OCI-M1 (cell line): Measurements from ENCODE around the gene GALNT16.
"Not testable (repeated sequence)": the region's sequence is repeated elsewhere in the genome, so short reads cannot be mapped to it uniquely, and the experiment has no call there.

Source experiments
- DNase-seq: peaks from one replicate; lab custom pipeline; 2025; lab: John Stamatoyannopoulos, UW

Gene GALNT16

DNA sequence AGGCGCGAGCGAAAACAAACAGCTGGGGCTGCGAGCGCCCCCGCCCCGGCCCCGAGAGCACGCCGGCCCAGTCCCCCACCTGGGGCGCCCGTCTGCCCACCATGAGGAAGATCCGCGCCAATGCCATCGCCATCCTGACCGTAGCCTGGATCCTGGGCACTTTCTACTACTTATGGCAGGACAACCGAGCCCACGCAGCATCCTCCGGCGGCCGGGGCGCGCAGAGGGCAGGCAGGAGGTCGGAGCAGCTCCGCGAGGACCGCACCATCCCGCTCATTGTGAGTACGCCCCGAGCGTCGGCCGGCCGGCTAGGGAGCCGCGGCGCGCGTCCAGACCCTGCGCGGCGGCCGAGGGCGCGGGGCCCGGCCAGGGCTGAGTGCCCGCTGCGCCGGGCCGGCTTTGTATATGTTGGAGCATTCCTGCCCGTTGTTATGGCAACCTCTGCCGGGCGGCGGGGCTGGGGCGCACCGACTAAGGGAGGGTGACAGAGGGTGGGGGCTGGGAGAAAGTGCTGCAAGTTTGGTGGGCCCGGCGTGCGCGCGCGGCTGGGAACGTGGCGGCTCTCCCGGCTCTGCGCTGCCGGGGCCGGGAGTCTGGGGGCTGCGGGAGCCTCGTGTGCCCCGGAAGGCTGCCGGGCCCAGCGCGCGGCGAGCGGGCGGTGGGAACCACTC lies 367 bp downstream of the GALNT16 start:
- no peak for DNase-seq

DNA sequence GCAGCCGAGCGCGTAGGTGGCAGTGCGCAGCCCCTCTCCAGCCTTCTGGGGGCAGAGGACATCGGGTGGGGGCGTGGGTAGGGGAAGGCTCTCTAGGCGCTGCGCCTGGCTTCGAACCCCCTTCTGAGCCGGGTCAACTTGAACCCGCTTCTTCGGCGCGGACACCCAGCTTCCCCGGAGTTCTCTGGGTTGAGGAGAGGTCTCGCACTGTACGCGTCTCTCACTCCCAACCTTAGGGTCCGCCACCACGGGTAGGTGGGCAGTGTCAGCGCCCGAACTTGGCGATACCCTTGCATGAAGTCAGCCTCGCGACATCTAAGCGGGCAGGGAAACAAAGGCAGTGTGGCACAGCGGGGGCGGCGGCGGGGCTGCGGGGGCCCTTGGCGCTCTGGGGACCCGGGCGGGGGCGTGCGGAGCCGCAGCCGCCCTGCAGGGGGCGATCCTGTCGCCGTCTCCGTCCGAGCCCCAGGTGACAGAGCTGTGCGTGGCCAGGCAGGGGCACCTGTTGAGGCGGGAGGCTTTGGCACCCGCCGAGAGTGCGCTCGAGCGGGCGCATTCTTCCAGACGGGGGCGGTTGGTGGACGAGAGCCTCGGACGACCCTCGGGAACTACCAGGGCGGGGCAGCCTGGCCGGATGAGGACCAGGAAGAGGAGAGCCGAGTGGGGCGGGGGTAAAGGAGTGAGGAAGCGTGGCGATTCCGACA lies 1.1 kb downstream of the GALNT16 start:
- DNase-seq: no peak

GRCh38 chr14:69261761-69262331 lies 1.9 kb downstream of the GALNT16 start:
- no peak for DNase-seq

DNA sequence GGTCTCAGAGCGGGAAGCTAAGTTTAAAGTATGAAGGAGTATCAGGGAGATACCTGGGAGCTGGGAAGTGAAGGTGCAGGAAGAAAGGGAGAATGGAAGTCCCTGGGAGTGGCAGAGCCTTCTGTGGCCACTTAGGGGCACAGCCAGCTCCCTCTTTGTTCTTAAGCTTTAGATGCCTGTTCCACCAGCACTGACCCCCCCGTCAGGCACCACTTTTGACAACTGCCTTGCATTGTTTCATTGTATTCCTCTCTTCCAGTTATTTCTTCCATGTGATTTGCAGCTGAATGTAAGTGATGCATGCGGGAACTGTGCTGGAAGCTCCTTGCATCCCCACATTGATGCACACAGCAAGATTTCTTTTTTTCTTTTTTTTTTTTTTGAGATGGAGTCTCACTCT lies 2.6 kb downstream of the GALNT16 start:
- DNase-seq: no peak

DNA sequence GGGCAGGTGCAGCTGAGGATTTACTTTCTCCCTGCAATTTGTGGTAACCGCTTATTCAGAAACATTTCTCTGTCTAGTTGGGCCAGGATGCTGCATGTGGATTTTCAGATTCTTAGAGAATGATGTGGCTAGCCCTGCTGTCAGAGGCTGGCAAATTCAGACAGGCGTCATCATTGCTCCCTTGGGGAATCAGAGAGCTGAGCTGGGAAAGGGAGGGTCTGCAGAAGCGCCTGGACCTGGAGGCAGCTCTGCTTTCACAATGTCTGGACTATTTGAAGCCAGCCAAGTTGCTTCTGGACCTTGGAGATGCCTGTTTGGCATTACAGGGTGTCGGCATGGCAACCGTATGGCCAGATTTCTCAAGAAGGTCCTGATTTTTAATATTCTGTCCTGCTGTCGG lies 3.4 kb downstream of the GALNT16 start:
- DNase-seq: no peak

DNA sequence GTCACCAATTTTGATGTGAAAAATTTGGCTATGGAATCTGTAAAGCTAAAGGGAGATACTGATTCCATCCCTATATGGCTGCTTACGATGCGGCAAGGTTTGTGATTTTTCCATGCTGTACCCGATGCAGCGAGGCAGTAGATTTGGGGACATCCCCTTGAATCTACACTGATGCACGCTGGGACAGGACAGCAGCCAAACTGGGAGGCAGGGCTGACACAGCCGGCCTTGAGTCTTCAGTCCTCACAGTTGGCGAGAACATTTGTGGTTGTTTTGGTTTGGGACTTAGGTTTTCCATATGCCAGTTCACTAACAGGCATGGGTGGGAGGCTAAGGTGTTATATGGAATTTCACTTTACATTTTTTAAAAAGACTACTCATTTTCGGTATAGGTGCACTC lies 3.8 kb downstream of the GALNT16 start:
- DNase-seq: no peak

- no peak for DNase-seq
Measured at GRCh38 chr14:69266572-69267345, 6.8 kb downstream of the GALNT16 start.

DNA sequence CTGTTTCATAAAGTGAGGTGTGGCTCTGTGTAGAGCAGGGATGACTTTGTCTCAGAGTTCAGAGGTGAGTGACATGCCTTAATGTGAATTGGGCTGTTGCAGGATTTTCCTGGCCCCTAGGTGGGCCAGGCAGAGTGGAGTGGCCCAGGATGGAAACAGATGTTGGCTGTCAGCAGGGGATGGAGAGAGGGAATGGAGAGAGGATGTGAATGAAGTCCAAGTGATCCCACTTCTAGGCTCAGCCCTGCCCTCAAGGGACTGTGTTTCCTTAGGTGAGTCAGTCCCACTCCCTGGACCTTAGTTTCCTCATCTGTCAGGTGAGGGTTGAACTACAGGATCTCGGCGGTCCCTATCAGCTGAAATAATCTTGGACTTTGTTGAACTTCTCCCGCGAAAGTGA lies 7.5 kb downstream of the GALNT16 start:
- no peak for DNase-seq

DNA sequence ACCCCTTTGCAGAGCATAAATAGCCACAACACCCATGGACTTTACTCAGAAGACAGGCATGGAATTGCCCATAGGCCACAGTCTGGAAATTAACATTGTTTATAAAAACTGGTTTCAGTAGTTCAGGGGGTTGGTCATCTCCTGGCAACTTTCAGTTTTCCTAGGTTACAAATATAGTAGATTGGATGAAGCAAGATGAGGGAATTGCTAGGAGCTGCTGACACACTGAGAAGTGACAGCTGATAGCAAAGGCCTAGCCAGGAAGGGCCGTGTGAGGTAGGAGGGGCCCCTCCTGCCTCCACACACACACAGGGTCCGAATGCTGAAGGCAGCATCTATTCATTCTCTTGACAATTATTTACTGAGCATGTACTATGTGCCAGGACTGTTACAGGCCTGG lies 8.3 kb downstream of the GALNT16 start:
- DNase-seq: no peak

- DNase-seq: no peak
Measured at GRCh38 chr14:69268763-69269162, 8.8 kb downstream of the GALNT16 start.

GRCh38 chr14:69269381-69269780 lies 9.4 kb downstream of the GALNT16 start:
- no peak for DNase-seq

DNA sequence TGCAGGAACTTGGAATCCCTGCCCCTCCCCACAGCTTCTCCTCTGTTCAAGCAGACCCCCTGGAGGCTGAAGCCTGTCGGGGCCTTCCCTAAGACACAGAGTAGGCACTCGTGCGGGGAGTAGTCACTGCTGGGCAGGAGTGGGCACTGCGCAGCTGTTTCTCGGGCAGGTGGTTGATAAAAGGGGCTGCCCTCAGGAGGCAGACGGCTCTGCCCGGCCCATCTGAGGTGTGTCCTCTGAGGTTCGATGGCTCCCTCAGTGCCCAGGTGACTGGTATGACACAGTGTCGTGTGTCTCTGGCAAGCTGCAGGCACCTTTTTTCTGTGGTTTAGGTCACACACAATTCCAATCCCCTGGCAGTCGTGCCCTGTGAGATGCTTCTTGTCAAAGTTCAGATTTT lies 10.1 kb downstream of the GALNT16 start:
- no peak for DNase-seq

GRCh38 chr14:69270795-69271708 lies 11.1 kb downstream of the GALNT16 start:
- DNase-seq: no peak

GRCh38 chr14:69274321-69274720 lies 14.4 kb downstream of the GALNT16 start:
- no peak for DNase-seq

DNA sequence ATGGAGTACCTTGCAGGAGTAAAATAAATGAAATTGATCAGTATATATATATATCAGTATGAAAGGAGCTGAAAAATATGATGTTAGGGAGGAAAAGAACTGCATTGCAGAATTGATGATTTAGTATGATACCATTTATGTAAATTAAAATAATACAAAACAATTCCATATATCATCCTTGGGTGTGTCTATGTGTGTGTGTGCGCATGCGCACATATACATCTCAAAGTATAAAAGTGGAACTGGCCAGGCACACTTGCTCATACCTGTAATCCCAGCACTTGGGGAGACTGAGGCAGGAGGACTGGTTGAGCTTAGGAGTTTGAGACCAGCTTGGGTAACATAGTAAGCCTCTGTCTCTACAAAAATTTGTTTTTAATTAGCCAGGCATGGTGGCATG lies 15.4 kb downstream of the GALNT16 start:
- no peak for DNase-seq

DNA sequence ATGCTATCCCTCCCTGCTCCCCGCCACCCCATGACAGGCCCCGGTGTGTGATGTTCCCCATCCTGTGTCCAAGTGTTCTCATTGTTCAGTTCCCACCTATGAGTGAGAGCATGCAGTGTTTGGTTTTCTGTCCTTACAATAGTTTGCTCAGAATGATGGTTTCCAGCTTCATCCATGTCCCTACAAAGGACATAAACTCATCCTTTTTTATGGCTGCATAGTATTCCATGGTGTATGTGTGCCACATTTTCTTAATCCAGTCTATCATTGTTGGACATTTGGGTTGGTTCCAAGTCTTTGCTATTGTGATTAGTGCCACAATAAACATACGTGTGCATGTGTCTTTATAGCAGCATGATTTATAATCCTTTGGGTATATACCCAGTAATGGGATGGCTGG lies 17.4 kb downstream of the GALNT16 start:
- not testable (repeated sequence) for DNase-seq

- no peak for DNase-seq
Measured at GRCh38 chr14:69280746-69281291, 20.9 kb downstream of the GALNT16 start.

GRCh38 chr14:69281450-69282169 lies 21.7 kb downstream of the GALNT16 start:
- peak; percentile 6 for DNase-seq

DNA sequence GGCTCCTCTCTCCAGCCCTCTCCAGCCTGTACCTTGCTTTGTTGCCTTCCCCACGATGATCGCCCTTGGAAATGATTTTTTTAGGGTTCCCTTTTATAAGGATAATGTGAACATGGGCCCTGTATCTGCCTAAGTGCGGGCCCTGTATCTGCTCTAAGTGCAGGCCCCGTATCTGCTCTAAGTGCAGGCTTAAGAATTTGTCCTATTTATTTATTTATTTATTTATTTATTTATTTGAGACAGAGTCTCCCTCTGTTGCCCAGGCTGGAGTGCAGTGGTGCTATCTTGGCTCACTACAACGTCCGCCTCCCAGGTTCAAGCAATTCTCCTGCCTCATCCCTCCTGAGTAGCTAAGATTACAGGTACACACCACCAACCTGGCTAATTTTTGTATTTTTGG lies 22.5 kb downstream of the GALNT16 start:
- no peak for DNase-seq

DNA sequence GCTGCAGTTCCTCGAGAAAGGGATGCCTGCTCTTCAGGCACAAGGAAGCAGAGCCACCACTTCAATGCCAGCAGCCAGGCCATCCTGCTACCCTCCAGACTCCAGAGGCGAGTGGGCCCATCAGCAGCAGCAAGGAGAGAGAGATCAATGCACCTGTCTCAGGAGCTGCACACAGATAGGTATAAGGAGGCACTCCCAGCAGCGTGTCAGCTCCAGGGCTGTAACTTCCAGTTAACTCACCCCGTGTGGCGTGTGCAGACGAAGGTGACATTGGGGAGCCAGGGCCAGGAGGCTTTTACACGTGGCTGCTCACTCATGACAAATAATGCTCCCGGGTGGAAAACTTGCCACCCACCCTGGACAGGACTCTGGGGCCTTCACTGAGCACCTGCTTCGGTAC lies 24.2 kb downstream of the GALNT16 start:
- no peak for DNase-seq
